Tibial nerve (tissue), 3 donors: ENCODE results near the gene CSE1L.
"Not testable (repeated sequence)": the region's sequence is repeated elsewhere in the genome, so short reads cannot be mapped to it uniquely, and the experiment has no call there.

Experiments
- POLR2A ChIP-seq, 2 donors: fragments of 450-650 bp; IDR thresholded peaks; one replicate each; pipeline ENCODE4 v1.6.1; 2017; ENCODE audit warnings: antibody characterized with exemption in 2 of 2, mild to moderate bottlenecking in 2 of 2, moderate library complexity in 2 of 2
- TF ChIP-seq, protein P1 (sequence below), 5 experiments: fragments of 200-600 bp in 3 of 5; fragments of 450-650 bp in 2 of 5; sonication (generic) in 3 of 5; IDR thresholded peaks; one replicate each; pipeline ENCODE4 v1.5.1; 2016 to 2019; ENCODE audit warnings: antibody characterized with exemption in 5 of 5, mild to moderate bottlenecking in 3 of 5, moderate library complexity in 2 of 5

DNA sequence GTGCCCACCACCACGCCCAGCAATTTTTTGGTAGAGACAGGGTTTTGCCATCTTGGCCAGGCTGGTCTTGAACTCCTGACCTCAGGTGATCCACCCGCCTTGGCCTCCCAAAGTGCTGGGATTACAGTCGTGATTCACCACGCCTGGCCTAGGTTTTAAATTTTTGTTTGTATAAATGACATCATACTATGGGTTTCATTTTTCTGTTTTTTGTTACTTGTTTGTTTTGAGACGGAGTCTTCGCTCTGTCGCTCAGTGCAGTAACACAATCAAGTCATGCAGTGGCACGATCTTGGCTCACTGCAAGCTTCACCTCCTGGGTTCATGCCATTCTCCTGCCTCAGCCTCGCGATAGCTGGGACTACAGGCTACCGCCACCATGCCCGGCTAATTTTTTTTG is 36.2 kb downstream of the CSE1L start:
- TF ChIP-seq, protein P1, sequence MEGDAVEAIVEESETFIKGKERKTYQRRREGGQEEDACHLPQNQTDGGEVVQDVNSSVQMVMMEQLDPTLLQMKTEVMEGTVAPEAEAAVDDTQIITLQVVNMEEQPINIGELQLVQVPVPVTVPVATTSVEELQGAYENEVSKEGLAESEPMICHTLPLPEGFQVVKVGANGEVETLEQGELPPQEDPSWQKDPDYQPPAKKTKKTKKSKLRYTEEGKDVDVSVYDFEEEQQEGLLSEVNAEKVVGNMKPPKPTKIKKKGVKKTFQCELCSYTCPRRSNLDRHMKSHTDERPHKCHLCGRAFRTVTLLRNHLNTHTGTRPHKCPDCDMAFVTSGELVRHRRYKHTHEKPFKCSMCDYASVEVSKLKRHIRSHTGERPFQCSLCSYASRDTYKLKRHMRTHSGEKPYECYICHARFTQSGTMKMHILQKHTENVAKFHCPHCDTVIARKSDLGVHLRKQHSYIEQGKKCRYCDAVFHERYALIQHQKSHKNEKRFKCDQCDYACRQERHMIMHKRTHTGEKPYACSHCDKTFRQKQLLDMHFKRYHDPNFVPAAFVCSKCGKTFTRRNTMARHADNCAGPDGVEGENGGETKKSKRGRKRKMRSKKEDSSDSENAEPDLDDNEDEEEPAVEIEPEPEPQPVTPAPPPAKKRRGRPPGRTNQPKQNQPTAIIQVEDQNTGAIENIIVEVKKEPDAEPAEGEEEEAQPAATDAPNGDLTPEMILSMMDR (IDR thresholded peaks at IDR 0.05): not testable (repeated sequence)
- TF ChIP-seq POLR2A (IDR thresholded peaks at IDR 0.05): not testable (repeated sequence)
